ENCODE results near the gene RMRP.
A peak's percentile ranks its signal among the peaks of the same experiment; 100 is the strongest.
"Not testable (repeated sequence)": the region's sequence is repeated elsewhere in the genome, so short reads cannot be mapped to it uniquely, and the experiment has no call there.

RMRP gene

DNA sequence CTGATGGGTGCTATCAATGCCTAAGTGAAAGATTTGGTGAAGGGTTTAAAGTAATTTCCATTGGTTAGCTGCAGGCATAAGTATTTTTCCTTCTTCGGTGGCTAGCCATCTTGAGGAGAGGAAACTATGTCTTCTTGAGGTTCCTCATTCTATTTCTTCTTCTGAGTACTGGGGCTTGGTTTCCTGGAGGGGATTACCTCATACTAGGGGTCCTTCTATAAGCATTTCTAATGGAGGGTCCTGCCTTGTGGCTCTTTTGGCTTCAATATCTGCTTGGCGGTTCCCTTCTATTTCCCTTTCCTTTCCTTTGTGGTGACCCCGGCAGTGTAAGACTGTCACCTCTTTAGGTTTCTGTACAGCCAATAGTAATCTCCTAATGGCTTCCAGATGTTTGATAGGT lies 16.3 kb downstream of the RMRP start:
- DNase-seq (ENCODE audit: low read depth), result not testable (repeated sequence)

DNA sequence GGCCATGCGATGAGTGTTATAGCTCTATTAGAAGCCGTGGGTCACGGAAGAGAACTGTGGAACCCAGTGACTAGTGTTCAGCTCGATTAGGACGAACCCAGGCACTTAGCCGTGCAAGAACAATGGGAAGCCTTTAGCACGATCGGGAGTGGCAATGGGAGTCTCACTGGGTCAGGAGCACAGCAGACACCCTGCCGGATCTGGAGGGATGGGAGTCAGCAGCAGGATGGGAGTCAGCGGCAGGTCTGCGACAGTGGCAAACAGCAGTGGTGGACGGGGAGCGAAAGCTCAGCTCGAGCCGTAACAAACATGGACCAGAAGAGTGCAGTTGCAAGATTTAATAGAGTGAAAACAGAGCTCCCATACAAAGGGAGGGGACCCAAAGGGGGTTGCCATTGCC lies 17.4 kb downstream of the RMRP start:
- not testable (repeated sequence) for DNase-seq (ENCODE audit: low read depth)

DNA sequence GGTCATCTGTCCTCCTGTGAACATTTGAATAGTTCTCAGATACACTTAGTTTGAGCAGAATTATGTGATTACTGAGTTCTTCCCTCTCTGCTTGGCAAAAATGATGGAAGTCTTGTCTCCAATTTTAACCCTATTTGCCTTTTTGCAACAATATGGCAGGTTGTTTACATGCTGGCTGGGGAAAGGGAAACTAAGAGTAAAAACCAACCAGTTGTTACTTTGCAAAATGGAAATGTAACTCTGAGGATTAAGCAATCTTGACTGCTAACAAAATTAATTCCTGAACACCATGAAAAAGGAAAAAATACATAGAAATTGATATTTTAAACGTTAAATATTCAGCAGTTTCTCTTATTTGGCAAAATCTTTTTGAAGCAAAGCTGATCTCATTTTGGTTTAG lies 18.2 kb downstream of the RMRP start:
- DNase-seq (ENCODE audit: low read depth), result no peak

DNA sequence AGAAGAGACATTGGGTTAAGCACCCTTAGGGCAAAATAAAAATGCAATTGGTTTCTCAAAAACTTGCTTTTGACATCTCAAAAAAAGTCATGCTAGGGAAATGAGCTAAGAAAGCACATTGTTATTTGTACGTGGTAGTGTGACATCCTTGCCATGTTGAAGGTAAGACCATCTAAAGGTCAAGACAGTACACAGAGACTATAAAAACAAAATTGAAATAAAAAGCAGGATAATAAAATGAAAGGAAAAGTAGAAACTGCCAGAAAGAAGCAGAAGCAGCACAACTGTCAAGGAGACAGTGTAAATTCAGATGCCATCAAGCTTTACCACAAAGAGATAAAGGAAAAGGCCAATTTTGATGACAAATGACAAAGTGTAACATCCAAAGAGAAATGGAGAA lies 18.6 kb downstream of the RMRP start:
- DNase-seq (ENCODE audit: low read depth), result not testable (repeated sequence)

DNA sequence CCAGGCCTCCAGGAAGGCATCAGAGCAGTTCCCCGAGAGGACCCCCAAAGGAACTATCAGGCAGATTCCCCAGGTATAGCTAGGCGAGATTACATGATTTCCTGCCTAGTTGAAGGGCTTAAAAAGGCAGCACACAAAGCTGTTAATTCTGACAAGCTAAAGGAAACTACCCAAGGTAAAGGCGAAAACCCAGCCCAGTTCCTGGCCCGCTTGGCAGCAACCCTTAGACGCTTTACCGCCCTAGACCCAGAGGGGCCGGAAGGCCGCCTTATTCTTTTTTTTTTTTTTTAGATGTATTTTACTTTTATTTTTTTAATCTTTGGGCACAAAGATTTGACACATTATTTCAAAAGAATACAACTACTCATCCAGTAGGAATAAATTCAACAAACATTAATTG lies 19.1 kb downstream of the RMRP start:
- DNase-seq (ENCODE audit: low read depth), result not testable (repeated sequence)

DNA sequence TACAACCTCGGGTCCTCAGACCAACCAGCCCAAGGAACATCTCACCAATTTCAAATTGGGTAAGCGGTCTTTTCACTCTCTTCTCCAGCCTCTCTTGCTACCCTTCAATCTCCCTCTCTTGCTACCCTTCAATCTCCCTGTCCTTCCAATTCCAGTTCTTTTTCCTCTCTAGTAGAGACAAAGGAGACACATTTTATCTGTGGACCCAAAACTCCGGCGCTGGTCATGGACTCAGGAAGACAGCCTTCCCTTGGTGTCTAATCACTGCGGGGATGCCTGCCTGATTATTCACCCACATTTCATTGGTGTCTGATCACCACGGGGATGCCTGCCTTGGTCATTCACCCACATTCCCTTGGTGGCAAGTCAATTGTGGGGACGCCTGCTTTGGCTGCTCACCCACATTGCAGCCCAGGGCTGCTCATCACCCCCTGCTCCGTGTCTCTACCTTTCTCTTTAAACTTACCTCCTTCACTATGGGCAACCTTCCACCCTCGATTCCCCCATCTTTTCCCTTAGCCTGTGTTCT lies 20.3 kb downstream of the RMRP start:
- DNase-seq (ENCODE audit: low read depth), result not testable (repeated sequence)

DNA sequence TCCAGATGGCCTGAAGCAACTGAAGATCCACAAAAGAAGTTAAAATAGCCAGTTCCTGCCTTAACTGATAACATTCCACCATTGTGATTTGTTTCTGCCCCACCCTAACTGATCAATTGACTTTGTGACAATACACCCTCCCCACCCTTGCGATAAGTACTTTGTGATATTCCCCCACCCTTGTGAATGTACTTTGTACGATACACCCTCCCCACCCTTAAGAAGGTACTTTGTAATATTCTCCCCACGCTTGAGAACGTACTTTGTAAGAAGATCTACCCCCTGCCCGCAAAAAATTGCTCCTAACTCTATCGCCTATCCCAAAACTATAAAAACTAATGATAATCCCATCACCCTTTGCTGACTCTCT lies 21.0 kb downstream of the RMRP start:
- DNase-seq (ENCODE audit: low read depth), result not testable (repeated sequence)

DNA sequence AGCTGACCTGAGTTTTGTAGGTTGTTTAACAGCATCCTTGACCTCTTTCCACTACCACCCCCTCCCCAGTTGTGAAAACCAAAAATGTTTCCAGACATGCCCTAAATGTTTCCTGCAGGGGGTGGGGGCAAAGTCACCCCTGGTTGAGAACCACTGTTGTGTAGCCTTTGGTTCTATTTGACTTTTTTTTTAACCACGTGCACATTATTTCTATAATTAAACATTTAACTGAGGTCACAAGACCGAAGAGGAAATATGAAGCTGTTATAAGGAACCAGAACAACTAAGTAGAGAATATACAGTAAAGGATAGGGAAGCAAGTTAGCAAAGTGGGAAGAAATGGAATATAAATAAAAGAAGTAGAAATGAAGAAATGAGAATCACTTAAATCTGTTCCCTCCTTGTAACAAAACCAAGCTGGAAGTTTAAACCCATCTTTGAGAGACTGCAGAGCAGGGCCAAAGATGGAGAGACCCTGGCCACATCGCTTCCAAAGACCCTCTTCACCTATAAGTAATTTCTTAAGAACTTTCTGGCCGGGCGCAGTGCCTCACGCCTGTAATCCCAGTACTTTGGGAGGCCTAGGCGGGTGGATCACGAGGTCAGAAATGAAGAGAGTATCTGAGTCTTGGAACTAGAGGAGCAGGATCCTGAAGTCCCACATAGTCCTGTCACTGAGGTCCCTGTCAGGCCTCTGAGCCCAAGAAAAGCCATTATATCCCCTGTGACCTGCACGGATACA lies 21.5 kb downstream of the RMRP start:
- no peak for DNase-seq (ENCODE audit: low read depth)

DNA sequence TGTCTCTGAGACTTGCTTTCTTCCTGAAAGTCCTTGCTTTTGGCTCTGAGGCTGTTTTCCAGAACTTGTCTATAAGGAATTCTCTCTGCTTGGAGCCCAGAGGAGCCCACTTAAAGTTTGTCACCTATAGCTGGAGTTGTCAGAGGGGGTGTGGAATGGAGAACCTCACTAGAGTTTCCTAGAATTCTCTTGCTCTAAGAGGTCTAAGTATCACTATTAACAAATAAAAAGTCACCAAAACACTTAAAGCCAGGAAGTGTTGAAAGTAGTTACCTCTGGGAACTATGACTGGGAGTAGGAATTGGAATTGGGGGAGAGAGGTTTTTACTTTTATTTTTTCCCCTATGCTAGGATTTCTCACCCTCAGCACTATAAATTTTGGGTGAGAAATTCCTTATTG lies 22.1 kb downstream of the RMRP start:
- no peak for DNase-seq (ENCODE audit: low read depth)

DNA sequence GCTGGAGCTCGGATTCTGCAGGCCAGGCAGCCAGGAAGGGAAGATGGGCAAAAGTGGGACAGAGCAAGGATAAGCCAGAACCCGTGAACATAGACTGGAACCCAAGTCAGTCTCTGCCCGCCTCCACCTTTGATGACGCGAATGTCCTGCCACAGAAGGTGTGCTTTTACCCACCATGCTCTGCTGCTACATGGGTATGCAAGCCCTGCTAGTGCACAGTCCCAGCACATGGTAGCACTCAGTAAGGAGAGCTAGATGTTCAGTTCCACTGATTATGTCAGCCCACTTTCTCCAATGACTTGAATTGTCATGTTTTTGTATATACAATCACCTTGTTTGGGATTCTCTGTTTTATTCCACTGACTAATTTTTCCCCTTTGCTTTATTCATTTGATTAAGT lies 28.2 kb downstream of the RMRP start:
- no peak for DNase-seq (ENCODE audit: low read depth)

DNA sequence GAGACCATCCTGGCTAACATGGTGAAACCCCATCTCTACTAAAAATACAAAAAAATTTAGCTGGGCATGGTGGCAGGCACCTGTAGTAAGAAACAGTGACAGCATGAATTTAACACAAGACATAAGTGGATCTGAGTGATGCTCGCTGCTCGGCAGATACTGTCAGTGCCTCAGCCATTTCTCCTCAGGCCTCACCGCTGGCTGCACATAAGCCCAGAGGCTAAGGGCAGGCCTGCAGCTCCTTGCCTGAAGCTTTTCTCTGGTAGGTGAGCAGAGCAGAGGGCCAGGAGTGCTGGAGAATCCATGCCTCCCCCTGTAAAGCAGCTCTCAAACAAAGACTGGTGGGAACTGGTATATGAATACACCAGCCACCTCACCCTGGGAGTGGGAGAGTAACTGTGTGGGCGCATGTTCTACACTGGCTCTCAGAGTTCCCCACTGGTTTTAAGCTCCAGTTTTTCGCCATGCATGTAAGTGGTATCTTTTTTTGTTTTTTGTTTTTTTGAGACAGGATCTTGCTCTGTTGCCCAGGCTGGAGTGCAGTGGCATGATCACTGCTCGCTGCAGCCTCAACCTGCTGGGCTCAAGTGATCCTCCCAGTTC lies 29.3 kb downstream of the RMRP start:
- DNase-seq (ENCODE audit: low read depth), result no peak

DNA sequence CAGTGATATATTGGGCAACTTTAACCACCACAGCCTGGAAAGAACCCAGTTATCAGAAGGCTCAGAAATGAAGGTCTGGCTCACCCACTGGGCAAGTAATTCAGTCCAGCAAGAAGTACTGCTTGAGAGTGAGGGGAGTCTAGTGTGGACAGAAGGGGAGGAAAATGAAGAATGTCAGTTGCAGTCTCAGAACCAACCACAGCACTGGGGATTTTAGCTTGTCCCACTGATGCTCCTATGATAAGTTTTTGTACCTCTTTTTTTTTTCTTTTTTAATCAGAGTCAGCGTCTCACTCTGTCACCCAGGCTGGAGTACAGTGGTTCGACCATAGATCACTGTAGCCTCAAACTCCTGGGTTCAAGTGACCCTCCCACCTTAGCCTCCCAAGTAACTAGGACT lies 30.2 kb downstream of the RMRP start:
- DNase-seq (ENCODE audit: low read depth), result no peak

DNA sequence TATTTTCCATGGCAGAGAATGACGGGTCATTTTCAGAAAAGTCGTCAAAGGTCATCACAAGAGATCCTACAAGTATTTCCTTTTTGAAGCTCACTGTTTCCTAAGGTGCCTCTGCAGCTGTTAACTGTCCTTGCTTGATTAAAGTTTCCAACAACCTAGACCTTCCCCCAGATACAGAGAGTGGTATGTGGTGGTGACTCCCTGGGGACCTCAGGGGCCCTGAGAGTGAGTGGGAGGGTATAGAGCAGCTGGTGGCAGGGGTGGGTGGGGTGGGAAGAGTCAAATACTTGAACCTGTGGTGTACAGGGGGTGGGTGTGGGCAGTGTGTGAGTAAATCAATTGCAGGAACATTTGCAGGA lies 38.0 kb downstream of the RMRP start:
- DNase-seq (ENCODE audit: low read depth), result no peak

DNA sequence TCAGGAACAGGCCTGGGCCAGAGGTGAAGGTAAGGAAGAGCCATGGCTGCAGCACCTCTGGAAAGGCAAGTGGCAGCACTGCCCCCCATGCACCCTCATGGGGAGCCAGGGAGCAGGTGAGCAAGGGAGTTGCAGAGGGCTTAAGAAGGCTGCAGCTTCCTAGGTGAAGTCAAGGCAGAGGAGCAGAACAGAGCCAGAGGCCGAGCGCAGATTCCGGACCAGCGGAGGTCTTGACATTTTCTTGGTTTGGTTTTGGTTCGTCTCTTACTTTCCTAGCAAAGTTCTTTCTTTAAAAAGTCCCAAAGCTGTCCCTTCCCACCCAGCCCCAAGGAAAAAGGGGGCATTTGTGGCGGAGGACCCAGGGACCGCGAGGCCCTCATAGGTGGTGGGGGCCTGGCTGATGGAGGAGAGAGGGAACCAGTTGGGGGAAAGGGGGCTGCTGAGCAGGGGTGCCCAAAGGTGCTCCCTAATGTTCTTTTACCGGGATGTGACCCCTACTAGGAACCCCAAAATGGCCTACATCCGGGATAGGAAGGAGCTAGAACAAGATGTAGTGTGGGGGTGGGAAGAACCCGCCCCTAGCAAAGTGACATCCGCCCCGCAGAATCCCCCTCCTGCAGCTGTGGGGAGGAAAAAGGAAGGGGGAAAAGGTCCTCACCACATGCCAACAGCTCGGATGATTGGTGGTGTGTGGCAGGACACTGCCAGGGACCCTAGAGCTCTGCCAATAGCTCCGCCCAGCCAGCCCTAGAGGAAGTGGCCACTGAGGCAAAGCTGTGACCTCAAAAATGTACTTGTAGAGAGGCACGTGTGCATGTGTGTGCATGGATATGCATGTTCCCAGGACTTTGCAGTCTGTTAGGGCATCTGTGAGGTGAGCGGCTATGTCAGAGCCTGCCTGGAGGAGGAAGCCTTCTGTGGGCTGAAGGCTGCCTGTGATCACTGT lies 38.7 kb downstream of the RMRP start:
- DNase-seq (ENCODE audit: low read depth), result no peak

DNA sequence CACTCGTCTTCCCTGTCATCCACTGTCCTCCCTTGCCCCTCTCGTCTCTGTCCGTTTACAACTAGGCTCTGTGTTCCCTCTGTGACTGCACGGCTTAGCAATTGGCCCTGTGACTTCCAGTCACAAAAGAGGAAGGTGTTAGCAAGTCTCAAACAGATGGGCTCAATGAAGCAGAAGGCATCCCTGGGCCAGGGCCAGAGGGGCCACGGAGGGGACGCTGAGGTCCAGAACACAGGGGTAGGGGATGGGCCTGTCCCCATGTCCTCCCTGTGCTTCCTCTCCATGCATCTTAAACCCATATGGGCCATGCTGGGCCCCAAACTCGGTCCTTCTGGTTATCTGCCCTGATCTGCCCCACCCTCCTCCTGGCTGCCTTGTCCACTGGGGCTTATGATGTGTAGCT lies 39.5 kb downstream of the RMRP start, which contains the start of gene CD72:
TSS of gene CD72 (minus strand) at position 89 of the 403 bp plus-strand sequence. CDS start 110 bp downstream, outside the sequence.
- DNase-seq (ENCODE audit: low read depth), result no peak

DNA sequence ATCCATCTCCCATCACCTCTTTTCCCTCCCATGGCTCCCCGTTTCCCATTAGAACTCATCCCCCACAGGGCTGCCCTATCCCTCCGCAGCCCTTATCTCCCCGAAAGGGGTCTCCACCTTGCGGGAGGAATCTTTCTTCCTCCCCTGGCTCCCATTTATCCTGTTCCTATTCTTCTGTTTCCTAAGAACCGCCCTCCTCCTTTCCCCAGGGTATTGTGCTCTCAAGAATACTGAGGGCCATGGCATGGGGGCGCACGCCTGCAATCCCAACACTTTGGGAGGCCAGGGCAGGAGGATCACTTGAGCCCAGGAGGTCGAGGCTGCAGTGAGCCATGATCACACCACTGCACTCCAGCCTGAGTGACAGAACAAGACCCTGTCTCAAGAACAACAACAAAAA lies 40.3 kb downstream of the RMRP start:
- DNase-seq (ENCODE audit: low read depth), result no peak

DNA sequence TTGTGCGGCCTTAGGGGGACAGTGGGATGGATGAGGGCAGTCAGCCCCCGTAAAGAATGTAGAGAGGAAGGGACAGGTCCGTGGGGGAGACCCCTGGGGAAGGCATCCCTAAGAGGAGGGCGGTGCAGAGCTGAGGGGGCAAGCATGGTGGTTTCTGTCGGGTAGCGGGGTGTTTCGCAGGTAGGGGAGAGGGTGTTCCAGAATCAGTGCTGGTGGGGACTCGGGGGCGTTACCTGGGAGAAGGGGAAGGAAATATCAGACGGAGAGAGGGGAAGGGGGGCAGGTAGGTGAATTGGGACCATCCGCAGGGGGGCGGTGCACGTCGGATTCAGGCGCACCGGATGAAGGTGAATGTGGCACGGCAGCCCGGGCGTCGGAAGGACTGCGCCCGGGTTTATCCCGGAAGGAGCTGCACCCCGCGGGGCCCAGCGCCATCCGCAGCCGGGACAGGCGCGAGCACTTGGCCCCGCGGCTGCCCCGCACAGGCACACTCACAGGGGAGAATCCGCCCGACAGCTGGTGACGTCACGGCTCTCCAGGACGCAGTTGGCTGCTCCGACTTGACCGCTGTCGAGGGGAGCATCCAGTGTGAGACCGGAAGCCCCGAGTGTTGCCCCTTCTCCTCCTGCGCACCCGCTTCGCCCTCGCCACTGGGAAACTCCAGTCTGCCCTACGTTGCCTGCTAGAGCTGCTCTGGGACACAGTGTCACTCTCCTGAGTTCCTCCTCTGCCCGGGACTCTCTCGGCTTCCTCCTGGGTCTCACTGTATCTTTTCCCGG lies 40.9 kb downstream of the RMRP start:
- DNase-seq (ENCODE audit: low read depth), result peak; percentile 22

DNA sequence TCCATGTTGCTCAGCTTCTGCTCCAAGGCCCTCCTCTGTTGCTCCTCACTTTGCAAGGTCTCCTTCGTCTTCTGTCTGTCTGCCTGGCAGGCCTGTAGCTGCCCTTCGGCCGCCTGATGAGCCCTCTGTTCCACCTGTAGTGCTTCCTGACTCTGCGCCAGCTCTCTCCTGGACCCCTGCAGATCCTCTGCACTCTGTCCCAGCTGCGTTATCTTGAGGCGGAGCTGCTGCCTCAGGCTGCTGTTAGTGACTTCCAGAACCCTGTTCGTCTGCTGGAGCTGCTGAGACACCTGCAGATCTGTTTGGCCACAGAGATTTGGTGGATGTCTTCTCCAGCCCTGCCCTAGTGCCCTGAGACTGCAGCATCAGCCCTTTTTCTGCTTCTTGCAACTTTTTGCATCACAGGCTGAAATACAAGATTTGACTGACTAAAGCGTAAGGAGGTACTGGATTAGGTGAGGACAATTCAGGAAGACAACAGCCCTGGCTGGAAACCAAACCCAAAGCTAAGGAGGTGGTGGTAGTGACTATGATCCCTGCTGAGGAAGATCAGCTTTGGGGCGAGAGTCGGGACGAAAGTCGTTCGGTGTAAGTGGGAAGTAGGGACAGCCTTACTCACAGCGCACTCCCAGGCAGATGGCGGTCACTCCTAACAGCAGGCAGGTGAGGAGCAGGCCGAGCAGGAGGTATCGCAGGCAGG lies 41.7 kb downstream of the RMRP start:
- DNase-seq (ENCODE audit: low read depth), result no peak

DNA sequence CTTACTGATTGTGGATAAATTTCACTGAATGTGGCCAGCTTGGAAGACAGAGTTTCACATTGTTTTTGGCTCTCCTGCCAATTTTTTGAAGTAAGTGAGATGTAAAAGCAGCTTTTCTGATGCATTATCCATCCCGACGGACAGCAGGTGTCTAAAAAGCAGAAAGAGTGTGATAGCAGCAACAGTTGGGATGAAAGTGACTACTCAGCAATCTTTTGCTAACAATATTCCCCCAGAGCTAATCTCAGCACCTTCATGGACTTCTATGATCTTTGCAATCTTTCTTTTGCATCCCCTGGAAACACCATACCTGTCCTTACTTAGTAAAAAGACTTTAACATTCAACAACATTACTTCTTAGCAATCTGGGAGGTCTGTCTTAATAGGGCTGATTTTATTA lies 45.0 kb downstream of the RMRP start:
- no peak for DNase-seq (ENCODE audit: low read depth)

DNA sequence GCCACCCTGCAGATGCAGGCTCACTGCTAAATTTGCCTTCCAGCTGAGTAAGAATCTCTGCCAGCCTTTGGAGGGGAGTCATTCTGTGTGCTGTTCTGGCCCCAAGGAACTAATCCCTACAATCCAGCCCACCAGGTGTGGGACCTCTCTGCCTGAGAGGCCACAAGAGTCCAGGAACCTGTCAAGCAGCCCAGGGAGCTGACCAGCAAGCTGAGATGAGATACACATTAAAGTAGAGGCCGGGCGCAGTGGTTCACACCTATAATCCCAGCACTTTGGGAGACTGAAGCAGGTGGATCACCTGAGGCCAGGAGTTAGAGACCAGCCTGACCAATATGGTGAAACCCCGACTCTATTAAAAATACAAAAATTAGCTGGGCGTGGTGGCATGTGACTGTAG lies 45.8 kb downstream of the RMRP start:
- not testable (repeated sequence) for DNase-seq (ENCODE audit: low read depth)

DNA sequence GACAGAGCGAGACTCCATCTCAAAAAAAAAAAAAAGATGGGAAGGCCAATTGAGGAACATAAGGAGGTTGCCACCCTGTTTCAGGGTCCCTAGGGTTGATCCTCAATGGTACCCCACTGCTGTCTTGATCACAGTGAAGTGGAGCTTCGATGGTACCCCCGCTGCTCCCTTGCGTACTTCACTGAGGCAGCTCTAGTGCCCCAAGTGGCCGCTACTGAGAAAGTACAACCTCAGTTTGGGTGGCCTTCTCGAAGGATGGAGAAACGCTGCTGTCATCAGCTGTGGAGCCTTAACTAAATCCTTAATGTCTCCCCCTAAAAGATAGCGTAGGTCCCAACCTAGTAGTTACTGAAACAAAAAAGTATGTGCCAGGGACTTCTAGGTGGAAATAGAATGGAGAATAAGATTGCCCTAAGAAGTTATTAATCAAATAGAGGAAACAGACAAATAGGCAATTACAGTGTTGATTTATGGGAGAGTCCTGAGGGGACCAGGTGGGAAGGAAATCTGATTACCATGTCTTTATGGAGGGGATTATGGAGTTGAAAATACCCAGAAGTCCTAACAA lies 46.5 kb downstream of the RMRP start:
- DNase-seq (ENCODE audit: low read depth), result no peak
